Transverse colon (tissue), 4 donors: ENCODE data around the gene TAC3.

Source experiments
- CTCF ChIP-seq, 5 experiments: fragments of 200-600 bp in 3 of 5; fragments of 450-650 bp in 2 of 5; sonication (generic) in 3 of 5; IDR thresholded peaks; 1 replicate in 2 of 5; 2 replicates in 3 of 5; pipeline ENCODE4 v1.5.1; 2016 to 2017; ENCODE audit warnings: antibody characterized with exemption in 5 of 5, inconsistent platforms in 3 of 5, mild to moderate bottlenecking in 2 of 5, moderate library complexity in 1 of 5
- EP300 ChIP-seq: sonication (generic); formaldehyde crosslinking; IDR thresholded peaks from one replicate; pipeline ENCODE4 v1.6.1; 2017; ENCODE audit warnings: antibody characterized with exemption, low read depth
- POLR2A ChIP-seq: fragments of 450-650 bp; IDR thresholded peaks from one replicate; pipeline ENCODE4 v1.6.1; 2016; ENCODE audit warnings: antibody characterized with exemption, mild to moderate bottlenecking, moderate library complexity
- POLR2AphosphoS5 ChIP-seq, 3 donors: sonication (generic); formaldehyde crosslinking; IDR thresholded peaks; one replicate each; pipeline ENCODE4 v1.6.1; 2016; ENCODE audit warnings: antibody characterized with exemption in 3 of 3

DNA sequence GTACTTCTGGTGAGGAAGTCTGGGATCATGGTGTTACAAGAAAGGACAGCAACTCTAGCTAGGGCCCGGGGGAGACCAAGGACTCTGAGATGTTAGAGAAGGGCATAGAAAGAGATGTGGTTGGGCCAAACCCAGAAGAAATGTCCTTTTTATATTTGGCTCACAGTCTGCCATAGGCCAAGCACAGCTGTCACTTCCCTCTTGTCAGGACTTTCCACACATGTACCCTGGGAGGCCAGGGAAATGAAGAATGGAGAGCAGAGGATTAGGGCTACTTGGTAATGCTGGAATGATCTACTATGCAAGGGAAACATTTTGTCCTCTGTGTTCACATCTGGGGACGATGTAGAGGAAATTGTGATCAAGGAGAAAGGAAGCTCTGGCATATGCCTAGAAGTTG lies 24.4 kb upstream of the TAC3 start:
- TF ChIP-seq CTCF (IDR thresholded peaks at IDR 0.05): no peak
- TF ChIP-seq POLR2A: no peak
- no peak for TF ChIP-seq EP300
- TF ChIP-seq POLR2AphosphoS5 (IDR thresholded peaks at IDR 0.05): no peak
